ELR (cell line): ENCODE data around the gene LTB4R.

ENCODE experiments used
- DNase-seq: peaks from one replicate; pipeline ENCODE4 v3.0.0-alpha.2; 2015; ENCODE audit warnings: low read depth

Gene LTB4R

GRCh38 chr14:24279301-24280186, 31.8 kb upstream of the LTB4R start:
- DNase-seq, result no peak

- no peak for DNase-seq
These were observed 30.4 kb upstream of the LTB4R start for GRCh38 chr14:24280797-24281460.

- no peak for DNase-seq
These were observed 29.7 kb upstream of the LTB4R start for GRCh38 chr14:24281636-24282035.

GRCh38 chr14:24282736-24283135, 28.6 kb upstream of the LTB4R start:
- no peak for DNase-seq

GRCh38 chr14:24283796-24284460, 27.4 kb upstream of the LTB4R start:
- DNase-seq, result no peak

- no peak for DNase-seq
These were observed 26.7 kb upstream of the LTB4R start for GRCh38 chr14:24284501-24285035.

GRCh38 chr14:24285351-24285750, 26.0 kb upstream of the LTB4R start:
- no peak for DNase-seq

- DNase-seq, result no peak
These were observed 24.3 kb upstream of the LTB4R start for GRCh38 chr14:24286996-24287395.

GRCh38 chr14:24289649-24290280, 21.5 kb upstream of the LTB4R start:
- no peak for DNase-seq

GRCh38 chr14:24290746-24291145, 20.6 kb upstream of the LTB4R start:
- no peak for DNase-seq

- no peak for DNase-seq
These were observed 19.7 kb upstream of the LTB4R start for GRCh38 chr14:24291446-24292117.

- DNase-seq, result no peak
These were observed 19.0 kb upstream of the LTB4R start for GRCh38 chr14:24292118-24292807.

GRCh38 chr14:24293525-24293924, 17.8 kb upstream of the LTB4R start:
- DNase-seq, result no peak

GRCh38 chr14:24296341-24297157, 14.8 kb upstream of the LTB4R start:
- peak; percentile 95 for DNase-seq

GRCh38 chr14:24297190-24297964, 13.9 kb upstream of the LTB4R start:
- peak; percentile 58 for DNase-seq

- DNase-seq, result peak; percentile 95
These were observed 12.4 kb upstream of the LTB4R start for GRCh38 chr14:24298892-24299254.

GRCh38 chr14:24299255-24300191, 11.8 kb upstream of the LTB4R start, which contains the start of the genes DHRS1 and NOP9:
Gene DHRS1, minus strand, starts transcription at chr14:24299780. Its CDS starts 674 bp downstream, at chr14:24299106.
Gene NOP9, plus strand, starts transcription at chr14:24299850. Its CDS starts 105 bp downstream, at chr14:24299955.
- peak; percentile 92 for DNase-seq
